HG02678 (cell line): ENCODE results near the gene DRAXIN.

Experiments
- ATAC-seq: cut with Tn5 transposase; IDR thresholded peaks from one replicate; pipeline ENCODE4 v1.9.1; 2021; ENCODE audit warnings: mild to moderate bottlenecking, moderate library complexity; ENCODE audit not compliant: unreplicated experiment

The DRAXIN gene

DNA sequence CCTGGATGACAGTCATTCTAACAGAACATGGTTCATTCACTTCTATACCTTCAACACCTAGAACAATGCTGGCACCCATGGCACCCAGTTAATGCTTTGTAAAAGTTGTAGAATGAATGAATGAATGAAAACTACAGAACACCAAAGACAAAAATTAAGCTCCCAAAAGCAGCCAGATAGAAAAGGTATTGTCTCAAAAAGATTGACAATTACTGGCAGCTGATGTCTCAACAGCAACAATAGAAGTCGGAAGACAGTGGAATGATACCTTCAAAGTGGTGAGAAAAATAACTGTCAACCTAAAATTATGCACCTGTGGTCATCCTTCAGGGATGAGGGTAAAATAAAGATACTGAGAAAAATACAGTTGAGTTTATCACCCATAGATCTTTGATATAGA is 65.5 kb downstream of the DRAXIN start:
- ATAC-seq: no peak

DNA sequence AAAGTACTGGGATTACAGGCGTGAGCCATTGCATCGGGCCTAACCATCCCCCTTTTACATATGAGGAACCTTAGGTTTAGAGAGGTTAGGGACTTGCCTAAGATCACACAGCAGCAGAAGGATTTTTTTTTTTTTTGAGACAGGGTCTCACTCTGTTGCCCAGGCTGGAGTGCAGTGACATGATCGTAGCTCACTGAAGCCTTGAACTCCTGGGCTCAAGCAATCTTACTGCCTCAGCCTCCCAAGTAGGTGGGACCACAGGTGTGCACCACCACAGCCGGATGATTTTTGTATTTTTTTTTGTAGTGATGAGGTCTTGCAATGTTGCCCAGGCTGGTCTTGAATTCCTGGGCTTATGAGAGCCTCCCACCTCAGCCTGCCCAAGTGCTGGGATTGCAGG is 68.3 kb downstream of the DRAXIN start:
- ATAC-seq: no peak

DNA sequence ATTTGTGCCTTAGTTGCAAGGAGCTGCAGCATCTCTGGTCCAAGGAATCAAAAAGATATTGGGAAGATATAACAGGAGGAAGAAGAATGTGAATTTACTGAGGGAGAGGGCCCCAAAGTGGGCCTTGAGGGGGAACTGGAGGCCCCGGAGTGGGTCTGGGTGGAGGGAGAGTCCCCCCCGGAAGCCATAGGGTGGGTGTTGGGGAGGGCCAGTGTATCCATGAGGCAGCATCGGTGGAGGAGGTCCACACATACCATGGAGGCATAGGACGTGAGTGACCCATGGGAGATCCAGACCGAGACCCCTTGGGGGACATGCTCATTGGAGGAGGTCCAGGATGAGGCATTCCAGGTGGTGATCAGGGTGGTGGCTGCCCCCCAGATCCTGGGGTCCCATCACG is 69.8 kb downstream of the DRAXIN start:
- ATAC-seq: no peak

DNA sequence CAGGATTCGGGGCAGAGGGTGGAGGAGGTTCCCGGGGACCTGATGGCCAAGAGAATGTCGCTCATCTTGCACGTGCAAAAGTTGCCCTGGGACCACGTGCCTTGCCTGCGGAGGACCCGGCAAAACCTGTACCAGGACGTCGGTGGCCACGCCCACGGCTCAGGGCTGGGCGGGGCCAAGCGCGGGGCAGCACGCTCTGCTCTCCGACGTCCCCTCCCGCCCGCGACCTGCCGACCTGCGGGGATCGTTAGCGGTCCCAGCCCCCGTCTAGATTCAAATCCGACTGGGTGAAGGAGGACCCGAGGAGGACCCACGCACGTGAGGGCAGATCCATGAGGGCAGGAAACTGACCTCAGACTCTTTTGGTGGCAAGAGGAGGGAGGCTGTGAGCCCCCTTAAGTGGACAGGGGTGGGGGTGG is 70.5 kb downstream of the DRAXIN start, which contains the start of gene C1orf167:
Gene C1orf167, plus strand, starts transcription at position 206 of the 419 bp plus-strand sequence. CDS start 2,208 bp downstream, outside the sequence.
- no peak for ATAC-seq

DNA sequence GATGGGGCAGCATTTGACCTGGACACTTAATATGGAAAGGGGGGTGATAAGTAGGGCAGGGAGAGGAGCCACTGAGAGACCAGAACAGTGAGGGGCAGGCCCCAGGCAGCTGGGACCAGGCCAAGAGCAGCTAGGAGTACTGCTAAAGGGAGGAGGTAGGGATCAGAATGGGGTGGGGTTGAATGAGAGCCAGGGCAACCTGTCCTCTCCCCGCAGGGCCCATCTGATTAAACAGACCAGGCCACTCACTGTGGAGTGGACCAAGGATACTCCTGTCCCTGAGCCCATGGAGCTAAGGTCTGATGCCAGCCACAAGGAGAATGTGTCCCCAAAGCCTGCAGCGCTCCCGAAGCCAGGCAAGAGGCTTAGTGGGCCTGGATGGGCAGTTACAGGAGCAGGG is 72.6 kb downstream of the DRAXIN start:
- ATAC-seq: no peak

DNA sequence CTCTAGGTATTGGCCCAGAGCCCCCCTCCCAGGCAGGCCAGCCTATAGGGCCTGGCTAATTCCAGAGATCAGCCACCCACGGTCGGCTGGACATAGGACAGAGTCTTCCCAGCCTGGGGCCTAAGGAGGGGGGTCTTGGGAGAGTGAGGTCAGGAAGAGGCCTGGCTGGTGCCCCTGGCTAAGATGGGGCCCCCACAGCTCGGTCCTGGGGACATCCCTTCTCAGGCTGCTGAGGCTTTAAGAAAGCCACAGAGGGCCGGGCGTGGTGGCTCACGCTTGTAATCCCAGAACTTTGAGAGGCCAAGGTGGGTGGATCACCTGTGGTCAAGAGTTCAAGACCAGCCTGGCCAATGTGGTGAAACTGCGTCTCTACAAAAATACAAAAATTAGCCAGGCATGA is 73.0 kb downstream of the DRAXIN start:
- ATAC-seq: no peak

DNA sequence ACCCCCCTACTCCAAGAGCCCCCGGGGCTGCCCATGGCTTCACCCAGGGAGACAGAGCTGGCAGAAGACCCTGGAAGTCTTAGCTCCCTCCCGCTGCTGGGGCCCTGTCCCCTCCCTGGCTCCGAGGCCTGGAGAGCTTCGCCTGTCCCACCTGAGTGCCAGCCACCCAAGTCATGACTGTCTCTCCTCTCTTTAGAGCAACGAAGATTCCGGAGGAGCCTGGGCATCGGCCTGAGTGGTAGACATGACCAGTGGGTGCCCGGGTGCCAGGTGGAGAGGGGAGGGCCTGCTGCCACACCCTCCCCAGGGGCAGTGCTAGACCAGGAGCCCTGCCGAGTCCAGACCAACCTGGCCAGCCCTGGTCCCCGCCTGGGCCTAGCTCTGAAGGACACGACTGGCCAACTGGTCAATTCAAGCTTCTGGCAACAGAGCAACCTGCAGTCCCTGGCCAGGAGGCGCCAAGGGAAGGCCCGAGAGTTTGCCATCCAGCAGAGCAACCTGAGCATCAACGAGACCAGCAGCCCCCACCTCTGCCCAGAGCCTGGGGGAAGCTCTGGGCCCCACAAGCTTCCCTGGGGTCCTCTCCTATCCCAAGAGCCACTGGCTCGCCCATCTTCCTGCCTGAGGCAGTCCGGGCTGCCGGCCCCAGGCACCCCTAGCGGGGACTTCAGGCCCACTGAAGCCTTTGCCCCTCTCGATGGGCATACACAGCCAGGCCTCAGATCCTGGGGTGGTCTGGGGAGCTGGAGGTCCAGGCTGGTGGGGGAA is 74.3 kb downstream of the DRAXIN start:
- no peak for ATAC-seq

DNA sequence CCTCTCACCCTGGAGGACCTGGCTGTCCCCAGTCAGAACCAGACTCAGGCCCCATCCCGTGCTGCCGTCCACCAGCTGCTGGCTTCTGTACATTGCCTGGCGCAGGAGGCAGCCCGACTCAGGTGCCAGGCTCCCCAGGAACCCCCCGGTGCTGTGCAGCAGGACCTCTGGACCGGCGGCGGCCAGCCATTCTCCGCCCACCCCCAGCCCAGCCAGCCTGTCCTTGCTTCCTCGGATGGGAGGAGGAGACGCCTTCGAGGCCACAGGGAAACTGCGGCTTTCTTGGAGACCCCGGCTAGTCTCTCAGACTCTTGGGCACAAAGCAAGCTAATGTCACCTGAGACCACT is 74.9 kb downstream of the DRAXIN start:
- ATAC-seq: no peak

DNA sequence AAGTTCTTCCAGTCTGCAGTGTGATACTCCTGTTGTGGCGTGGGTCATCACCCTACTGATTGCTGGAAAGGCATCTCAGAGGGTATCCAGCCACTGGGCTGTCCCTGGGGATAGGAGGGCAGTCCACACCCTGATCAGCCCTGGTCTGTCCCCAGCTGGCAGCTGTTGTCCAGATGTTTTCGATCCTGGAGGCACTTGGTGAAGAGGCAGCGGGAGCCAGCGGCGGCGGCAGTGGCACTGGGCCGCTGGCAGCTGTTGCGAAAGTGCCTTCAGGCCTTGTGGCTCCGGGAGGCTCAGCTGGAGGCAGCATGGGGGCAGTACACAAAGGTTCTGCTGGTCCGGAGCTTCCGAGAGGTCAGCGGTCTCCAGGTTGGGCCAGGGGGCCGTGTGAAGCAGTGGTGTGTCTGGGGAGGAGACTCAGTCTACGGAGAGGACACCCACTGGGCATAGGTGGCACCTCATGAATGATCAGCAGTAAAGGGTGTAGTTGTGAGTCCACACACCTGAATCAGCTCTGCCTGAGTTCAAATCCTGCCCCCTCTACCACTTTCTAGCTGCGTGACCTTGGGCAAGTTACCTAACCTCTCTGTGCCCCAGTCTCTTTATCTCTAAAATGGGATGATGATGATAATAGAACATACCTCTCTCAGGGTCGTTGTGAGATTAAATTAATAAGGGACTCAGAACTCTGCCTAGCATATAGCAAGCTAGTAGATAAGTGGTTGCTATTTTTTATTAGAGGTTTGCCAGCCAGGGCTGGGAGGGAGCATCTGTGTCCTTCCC is 76.6 kb downstream of the DRAXIN start:
- ATAC-seq: no peak

DNA sequence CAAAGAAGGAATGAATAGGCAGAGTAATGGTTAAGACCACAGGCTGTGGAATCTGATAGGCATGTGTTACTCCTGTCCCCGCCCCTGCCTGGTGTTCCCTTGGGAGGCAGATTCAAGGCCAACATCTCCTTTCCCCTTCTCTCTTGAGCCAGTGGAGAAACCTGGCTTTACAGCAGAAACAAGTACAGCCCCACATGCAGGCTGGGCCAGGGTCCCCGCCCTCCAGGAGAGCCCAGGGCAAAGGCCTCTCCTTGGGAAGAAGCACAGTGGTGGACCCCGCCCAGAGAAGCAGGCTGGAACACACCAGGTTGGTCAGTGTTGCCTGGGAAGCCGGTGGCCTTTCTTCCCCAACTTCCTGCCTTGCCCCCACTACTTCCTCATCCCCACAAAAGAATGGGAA is 77.3 kb downstream of the DRAXIN start:
- ATAC-seq: no peak

DNA sequence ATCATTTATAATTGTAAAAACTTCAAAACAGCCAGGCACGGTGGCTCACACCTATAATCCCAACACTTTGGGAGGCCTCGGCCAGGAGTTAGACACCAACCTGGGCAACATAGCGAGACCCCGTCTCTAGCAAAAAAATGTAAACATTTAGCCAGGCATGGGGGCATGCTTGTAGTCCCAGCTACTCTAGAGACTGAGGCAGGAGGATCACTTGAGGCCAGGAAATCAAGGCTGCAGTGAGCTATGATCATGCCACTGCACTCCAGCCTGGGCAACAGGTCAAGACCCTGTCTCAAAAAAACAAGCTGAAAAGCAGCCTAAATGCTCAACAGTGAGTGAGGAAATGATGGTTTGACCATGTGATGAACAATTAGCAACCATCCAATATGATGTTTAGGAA is 77.8 kb downstream of the DRAXIN start:
- no peak for ATAC-seq

DNA sequence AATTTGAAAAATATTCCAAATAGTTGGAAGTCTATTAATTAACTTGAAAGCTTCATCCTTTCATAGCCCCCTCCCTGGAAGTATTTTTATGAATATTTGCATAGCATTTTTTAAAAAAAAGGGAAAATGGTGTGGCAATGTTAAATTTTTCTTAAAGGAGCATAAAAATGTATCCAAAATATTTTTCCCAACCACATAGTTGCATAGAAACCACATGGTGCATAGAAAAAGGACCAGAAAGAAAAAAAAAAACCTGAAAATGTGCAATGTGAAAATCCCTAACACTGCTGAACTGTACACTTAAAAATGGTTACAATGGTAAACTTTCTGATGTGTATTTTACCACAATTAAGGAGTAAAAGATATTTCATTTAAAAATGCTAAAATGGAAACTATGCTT is 78.5 kb downstream of the DRAXIN start:
- ATAC-seq: no peak

DNA sequence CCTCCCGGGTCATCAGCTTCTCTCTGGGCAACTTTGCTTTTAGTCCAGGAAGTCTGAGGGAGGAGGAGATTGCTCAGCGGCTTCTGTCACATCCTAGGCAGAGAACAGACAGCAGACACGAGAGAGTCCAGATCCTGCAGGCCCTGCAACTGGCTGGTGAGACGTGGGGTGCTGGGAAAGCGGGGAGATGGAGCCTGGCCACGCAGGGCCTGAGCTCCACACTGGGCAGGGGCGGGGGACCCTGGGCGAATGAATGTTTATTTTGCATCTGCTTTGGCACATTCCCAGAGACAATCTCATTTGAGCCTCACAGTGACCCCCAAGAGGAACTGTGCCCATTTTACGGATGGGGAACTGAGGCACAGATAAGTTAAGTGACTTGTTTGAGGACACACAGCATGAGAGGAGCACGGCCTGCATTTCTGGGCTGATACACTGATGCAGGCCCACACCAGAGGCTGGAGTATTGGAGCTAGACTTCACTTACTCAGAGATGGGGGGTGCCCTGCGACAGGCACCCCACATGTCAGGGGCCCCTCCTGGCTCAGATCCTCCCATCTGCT is 80.1 kb downstream of the DRAXIN start:
- ATAC-seq: no peak

DNA sequence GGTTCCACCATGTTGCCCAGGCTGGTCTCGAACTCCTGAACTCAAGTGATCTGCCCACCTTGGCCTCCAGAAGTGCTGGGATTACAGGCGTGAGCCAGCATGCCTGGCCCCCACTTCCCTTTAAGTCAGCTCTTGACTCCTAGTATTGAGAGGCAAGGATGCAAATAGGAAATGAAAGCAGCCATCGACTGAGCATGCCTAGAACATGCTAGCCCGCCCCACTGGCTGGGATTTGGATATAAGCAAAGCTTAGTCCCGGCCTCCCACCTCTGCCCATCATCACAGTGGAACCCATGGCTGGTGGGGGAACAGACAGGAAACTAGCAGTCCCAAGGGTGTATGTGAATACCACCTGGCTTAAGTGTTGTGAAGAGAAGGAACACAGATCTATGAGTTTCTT is 80.9 kb downstream of the DRAXIN start:
- ATAC-seq: no peak

DNA sequence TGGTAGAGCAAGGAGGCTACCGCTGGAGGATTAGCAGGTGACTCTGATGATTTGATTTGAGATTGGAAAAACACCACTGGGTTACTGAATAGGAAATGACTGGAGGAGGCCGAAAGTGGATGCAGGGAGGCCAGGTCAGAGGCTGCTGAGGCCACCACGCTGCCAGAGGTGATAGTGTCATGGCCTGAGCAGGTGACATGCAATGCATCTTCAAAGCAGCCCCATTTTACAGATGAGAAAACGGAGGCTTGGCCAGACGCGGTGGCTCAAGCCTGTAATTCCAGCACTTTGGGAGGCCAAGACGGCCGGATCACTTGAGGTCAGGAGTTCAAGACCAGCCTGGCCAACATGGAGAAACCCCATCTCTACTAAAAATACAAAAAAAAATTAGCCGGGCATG is 83.2 kb downstream of the DRAXIN start:
- no peak for ATAC-seq
